Retinal pigment epithelial cell (primary cell): Measurements from ENCODE around the gene INAVA.

Source experiments
- DNase-seq: peaks from one replicate; pipeline ENCODE4 v3.0.0-alpha.2; 2010; ENCODE audit warnings: low read depth
- H3K4me3 ChIP-seq: 2 replicates; pipeline ENCODE4 v1.5.1; 2011; ENCODE audit warnings: mild to moderate bottlenecking, low read length, control low read depth, moderate library complexity
- TF ChIP-seq, protein P1 (sequence below): conservative IDR thresholded peaks from 2 replicates; pipeline ENCODE4 v1.5.1; 2011; ENCODE audit warnings: low read depth, low read length, control low read depth, inconsistent platforms

INAVA gene, protein sequence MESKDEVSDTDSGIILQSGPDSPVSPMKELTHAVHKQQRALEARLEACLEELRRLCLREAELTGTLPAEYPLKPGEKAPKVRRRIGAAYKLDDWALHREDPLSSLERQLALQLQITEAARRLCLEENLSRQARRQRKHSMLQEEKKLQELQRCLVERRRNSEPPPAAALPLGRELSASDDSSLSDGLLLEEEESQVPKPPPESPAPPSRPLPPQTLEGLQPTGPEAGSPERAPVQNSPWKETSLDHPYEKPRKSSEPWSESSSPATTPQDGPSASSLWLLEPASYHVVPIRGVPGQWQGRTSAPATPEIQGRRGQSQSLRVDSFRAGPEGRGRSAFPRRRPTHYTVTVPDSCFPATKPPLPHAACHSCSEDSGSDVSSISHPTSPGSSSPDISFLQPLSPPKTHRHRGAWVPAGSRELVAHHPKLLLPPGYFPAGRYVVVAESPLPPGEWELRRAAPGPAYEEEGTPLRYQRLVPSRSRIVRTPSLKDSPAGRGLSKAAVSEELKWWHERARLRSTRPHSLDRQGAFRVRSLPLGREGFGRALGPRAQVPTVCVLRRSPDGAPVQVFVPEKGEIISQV

DNA sequence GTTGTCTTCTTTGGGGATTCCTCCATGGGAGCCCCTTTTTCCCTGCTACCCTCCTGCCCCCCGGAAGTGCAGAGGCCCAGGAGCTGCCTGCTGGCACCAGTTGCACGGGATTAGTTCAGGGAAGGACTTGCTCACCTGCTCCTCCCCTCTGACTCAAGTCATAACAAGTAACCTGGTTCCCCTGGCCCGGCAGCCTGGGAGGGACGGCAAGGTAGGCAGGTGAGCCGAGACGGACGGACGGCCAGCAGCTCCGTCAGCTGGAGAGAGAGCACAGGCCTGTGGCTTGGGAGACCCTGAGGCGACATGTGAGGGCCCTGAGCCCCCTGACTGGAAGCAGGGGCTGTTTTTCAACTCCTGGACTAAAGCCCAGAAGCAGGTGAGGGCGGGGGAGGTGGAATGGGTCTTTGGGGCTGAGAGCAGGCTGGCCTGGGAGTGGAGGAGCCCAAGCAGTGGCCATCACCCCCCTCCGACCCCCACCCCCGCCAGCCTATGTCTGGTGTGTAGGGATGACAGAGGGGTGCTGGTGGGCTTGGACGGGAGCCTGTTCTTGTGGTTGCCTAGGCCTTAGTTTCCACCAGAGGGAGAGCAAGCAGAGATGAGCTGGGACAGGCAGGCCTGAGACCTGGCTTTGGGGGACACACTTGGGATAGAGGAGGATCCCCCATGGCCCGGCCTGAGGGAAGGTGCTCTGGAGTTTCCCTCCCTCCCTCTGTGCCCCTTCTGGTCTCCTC is at the start of gene INAVA:
TSS of gene INAVA (plus strand) at position 189 of the 731 bp plus-strand sequence. CDS start 3,501 bp downstream, outside the sequence.
- no peak for DNase-seq
- TF ChIP-seq, protein P1, sequence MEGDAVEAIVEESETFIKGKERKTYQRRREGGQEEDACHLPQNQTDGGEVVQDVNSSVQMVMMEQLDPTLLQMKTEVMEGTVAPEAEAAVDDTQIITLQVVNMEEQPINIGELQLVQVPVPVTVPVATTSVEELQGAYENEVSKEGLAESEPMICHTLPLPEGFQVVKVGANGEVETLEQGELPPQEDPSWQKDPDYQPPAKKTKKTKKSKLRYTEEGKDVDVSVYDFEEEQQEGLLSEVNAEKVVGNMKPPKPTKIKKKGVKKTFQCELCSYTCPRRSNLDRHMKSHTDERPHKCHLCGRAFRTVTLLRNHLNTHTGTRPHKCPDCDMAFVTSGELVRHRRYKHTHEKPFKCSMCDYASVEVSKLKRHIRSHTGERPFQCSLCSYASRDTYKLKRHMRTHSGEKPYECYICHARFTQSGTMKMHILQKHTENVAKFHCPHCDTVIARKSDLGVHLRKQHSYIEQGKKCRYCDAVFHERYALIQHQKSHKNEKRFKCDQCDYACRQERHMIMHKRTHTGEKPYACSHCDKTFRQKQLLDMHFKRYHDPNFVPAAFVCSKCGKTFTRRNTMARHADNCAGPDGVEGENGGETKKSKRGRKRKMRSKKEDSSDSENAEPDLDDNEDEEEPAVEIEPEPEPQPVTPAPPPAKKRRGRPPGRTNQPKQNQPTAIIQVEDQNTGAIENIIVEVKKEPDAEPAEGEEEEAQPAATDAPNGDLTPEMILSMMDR, result peak; percentile 4
- H3K4me3 ChIP-seq, result no peak within 1 kb of the TSS

DNA sequence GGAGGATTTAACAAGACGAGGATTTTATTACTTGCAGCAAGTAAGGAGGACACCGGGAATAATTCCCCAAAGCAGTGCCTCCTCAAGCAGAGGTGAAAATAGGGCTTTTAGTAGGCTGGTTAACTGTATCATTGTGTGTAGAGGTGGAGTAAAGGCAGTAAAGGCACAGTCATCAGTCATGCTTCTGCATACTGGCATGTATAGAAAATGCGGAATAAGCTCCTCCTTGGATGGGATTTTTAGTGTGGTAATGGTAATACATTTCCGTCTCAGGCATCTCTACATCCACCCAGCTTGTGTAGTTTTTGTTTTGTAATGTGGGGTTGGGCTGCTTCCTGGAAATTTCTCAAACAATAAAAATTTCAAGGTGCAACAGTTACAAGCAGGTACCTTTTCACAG is 49.3 kb upstream of the INAVA start:
- H3K4me3 ChIP-seq, result no peak overlapping the region
- no peak for DNase-seq
- TF ChIP-seq, protein P1, result no peak

DNA sequence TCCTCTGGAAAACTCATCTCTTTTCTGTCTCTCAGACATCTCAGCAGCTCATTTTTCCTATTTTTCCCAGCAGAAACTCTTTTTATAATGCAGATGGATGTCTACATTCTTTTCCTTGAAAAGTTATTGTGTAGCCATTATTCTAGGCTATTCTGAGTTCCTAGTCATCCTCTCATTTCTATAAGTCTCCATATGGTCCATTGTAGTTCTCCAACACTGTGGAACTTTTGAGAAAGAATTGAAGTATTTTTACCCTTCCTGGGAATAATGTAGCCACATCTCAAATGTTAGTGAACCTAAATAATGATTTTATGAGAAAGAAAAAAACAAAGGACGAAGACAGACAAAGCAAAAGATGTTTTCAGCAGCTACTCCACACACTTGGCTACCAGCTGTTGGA is 48.3 kb upstream of the INAVA start:
- TF ChIP-seq, protein P1, result no peak
- no peak overlapping the region for H3K4me3 ChIP-seq
- no peak for DNase-seq

DNA sequence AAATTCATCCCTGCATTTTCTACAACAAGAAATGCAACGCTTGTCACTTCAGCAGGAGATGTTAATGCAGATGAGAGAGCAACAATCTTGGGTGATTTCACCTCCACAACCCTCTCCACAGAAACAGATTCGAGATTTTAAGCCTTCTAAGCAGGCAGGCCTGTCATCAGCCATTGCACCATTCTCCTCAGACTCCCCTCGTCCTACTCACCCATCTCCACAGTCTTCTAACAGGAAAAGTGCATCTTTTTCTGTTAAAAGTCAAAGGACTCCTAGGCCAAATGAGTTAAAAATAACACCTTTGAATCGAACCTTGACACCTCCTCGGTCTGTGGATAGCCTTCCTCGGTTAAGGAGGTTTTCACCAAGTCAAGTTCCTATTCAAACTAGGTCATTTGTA is 45.3 kb upstream of the INAVA start:
- no peak overlapping the region for H3K4me3 ChIP-seq
- DNase-seq, result no peak
- TF ChIP-seq, protein P1, result no peak

DNA sequence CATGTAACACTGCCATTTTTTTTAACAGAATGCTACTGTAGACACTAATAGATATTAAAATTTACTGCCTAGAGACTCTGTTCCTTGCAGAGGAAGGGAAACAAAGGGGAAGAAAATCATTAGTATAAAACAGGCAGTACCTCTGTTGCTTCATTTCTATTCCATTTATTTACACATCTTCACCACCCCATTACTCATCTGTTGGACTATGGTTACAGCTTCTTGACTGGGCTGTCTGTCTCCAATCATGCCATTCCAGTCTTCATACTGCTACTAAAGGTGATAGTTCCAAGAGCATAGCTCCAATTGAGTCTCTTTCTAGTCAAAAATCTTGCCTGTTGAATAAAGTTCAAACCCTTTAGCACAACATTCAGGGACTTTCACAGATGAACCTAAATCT is 44.1 kb upstream of the INAVA start:
- no peak overlapping the region for H3K4me3 ChIP-seq
- no peak for DNase-seq
- TF ChIP-seq, protein P1, result no peak

DNA sequence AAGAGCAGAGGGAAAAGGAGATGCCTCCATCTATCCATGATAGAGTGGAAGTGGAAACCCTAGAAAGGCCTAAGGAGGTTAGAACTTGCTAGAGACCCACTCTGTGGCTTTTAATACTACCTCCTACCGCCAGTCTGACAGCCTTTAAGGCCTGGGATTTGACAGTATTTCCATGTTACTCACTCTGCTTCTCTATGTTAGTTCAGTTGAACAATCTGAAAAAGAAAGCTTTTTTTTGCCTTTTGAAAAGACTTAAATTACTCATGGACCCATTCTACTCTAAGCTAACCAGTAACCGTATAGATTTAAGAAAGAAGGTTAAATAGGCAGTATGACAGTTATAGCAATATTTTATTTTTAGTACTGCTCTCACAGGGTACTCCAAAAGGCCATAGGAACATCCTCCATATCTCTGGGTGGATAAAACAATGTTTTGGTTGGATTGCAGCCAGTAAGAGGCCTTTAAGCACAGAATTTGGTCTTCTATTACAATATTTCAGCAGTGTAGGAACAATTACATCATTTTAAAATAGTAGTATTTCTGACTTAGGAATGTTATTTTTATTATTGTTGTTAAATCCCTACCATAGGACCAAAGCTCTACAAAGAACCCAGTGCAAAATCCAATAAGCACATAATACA is 37.9 kb upstream of the INAVA start:
- no peak for DNase-seq
- TF ChIP-seq, protein P1, result no peak
- no peak overlapping the region for H3K4me3 ChIP-seq
